PC-3 (cell line): ENCODE results near the gene ADAMTSL5. TPM values are rescaled to one million over a fixed set of nuclear protein-coding genes. Genes with fewer than 3 reads are reported as not detected.

Experiments used
- ATAC-seq: fragments of 200-7000 bp; cut with Tn5 transposase; 2 replicates; pipeline ENCODE4 v1.9.1; 2020; ENCODE audit warnings: mild to moderate bottlenecking, moderate library complexity
- BruUV-seq: library from RNA; stranded (reverse); fragments of 400-500 nt; replicated peaks from 2 replicates; lab custom pipeline; 2021; lab: Mats Ljungman, UMichigan
- CTCF ChIA-PET: fragments of 300-600 bp; sonication (Branson Sonifier 250); formaldehyde crosslinking; loops from one replicate; lab custom pipeline; 2022; ENCODE audit warnings: antibody characterized with exemption; lab: Charles Lee
- POLR2A ChIA-PET: fragments of 300-600 bp; sonication (Branson Sonifier 250); formaldehyde crosslinking; loops from one replicate; lab custom pipeline; 2022; ENCODE audit warnings: antibody characterized with exemption; ENCODE audit not compliant: unreplicated experiment; lab: Charles Lee
- DNase-seq: peaks from one replicate; pipeline ENCODE4 v3.0.0-alpha.2; 2015
- H2AFZ ChIP-seq: fragments of 300-600 bp; sonication (generic); 2 replicates; pipeline ENCODE4 v1.6.0; 2016; ENCODE audit warnings: antibody characterized with exemption, low read length
- H3F3A ChIP-seq: fragments of 300-600 bp; sonication (generic); one replicate; pipeline ENCODE4 v1.6.0; 2017; ENCODE audit warnings: antibody characterized with exemption, low read length, control low read depth, mild to moderate bottlenecking; ENCODE audit not compliant: unreplicated experiment
- H3K27ac ChIP-seq: fragments of 300-600 bp; sonication (generic); 2 replicates; pipeline ENCODE4 v1.5.1; 2016; ENCODE audit warnings: mild to moderate bottlenecking, low read length
- H3K27me3 ChIP-seq: fragments of 300-600 bp; sonication (generic); 2 replicates; pipeline ENCODE4 v1.6.1; 2016; ENCODE audit warnings: low read length, mixed read lengths
- H3K36me3 ChIP-seq: fragments of 300-600 bp; sonication (generic); 2 replicates; pipeline ENCODE4 v1.6.1; 2016; ENCODE audit warnings: low read depth, mixed run types, low read length, mixed read lengths
- H3K4me1 ChIP-seq: fragments of 300-600 bp; sonication (generic); 2 replicates; pipeline ENCODE4 v1.5.1; 2016; ENCODE audit warnings: low read length; ENCODE audit not compliant: insufficient read depth
- H3K4me2 ChIP-seq: fragments of 300-600 bp; sonication (generic); 2 replicates; pipeline ENCODE4 v1.6.0; 2016; ENCODE audit warnings: low read length
- H3K4me3 ChIP-seq: fragments of 300-600 bp; sonication (generic); 2 replicates; pipeline ENCODE4 v1.5.1; 2016; ENCODE audit warnings: mild to moderate bottlenecking, low read length, mixed read lengths
- H3K79me2 ChIP-seq: fragments of 300-600 bp; sonication (generic); 2 replicates; pipeline ENCODE4 v1.6.1; 2017; ENCODE audit warnings: low read length, mixed read lengths
- H3K9ac ChIP-seq: fragments of 300-600 bp; sonication (generic); 2 replicates; pipeline ENCODE4 v1.6.0; 2016; ENCODE audit warnings: mild to moderate bottlenecking, low read length
- H3K9me2 ChIP-seq: fragments of 300-600 bp; sonication (generic); replicated peaks from 2 replicates; pipeline ENCODE4 v1.6.1; 2016; ENCODE audit warnings: mixed run types, low read length, mixed read lengths
- H3K9me3 ChIP-seq: fragments of 300-600 bp; sonication (generic); 2 replicates; pipeline ENCODE4 v1.6.1; 2016; ENCODE audit warnings: low read length, mixed read lengths
- H4K20me1 ChIP-seq: fragments of 300-600 bp; sonication (generic); 2 replicates; pipeline ENCODE4 v1.6.1; 2016; ENCODE audit warnings: low read length, mixed read lengths
- EZH2 ChIP-seq: fragments of 300-600 bp; sonication (generic); IDR thresholded peaks from one replicate; pipeline ENCODE4 v1.6.1; 2017; ENCODE audit warnings: antibody characterized with exemption, mild to moderate bottlenecking, low read length; ENCODE audit not compliant: unreplicated experiment
- EZH2phosphoT487 ChIP-seq: fragments of 300-600 bp; sonication (generic); IDR thresholded peaks from 2 replicates; pipeline ENCODE4 v1.6.1; 2018; ENCODE audit warnings: mild to moderate bottlenecking, antibody characterized with exemption, low read length, borderline replicate concordance
- intact Hi-C: fragments of 100-400 bp; cut with micrococcal nuclease; formaldehyde crosslinking; loops from 2 replicates; pipeline ENCODE4 v1.9.0; 2023
- total RNA-seq: library from RNA; depleted of rRNA; stranded (reverse); fragments of >200 nt; gene quantifications from 2 replicates; pipeline ENCODE4 v1.2.3, GENCODE V29; 2014
- TF ChIP-seq, protein P1 (sequence below): fragments of 300-600 bp; sonication (generic); conservative IDR thresholded peaks from 2 replicates; pipeline ENCODE4 v1.5.1; 2017; ENCODE audit warnings: antibody characterized with exemption, low read depth, mild to moderate bottlenecking, low read length

The ADAMTSL5 gene
- total RNA-seq, 1 experiment from 2014 or later: 5.0 TPM

DNA sequence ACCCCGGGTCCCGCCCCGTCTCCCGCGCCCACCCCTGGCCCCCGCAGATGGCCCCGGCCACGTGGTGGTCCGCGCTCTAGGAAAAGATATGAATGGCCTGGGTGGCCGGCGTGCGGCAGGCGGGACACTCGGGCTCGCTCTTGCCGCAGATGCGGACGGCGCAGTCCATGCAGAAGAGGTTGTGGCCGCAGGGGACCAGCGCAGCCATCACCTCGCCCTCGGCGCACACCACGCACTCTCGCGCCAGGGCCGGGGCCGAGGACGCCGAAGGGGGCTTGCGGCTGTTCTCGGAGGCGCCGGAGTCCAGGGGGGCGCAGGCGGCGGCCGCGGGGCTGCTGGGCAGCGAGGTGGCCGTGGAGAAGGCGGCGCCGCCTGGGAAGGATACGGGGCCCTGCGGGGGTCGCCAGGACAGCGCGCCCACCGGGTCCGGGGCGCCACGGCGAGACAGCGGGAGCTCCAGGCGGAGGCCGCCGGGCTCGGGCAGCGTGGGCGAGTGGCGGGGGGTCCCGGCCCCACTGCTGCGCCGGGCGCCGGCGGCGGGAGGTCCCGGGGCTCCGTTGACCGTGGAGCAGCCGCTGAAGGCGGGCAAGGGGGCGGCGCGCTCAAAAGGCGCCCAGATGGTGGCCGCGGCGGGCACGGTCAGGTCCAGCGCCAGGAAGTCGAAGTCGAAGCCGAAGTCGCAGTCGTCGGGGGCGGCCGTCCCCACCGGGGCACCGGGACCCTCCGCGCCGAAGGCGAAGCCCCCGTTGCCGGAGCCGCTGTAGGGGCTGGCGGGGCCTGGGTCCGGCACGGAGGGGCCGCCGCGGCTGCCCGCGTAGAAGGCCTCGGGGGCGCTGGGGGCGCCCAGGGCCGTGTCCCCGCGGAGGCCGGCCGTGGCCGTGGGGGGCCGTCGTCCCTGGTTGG is 42.9 kb upstream of the ADAMTSL5 start:
- Histone ChIP-seq H3K9me3 (no peaks in the 10 kb centered on the region), H3K79me2 (no peaks in the 10 kb centered on the region), H3K4me3 (no peak overlapping the region), H4K20me1 (no peaks in the 10 kb centered on the region; the same call in 1 of the 2 replicates), H2AFZ (no peak overlapping the region), H3K27me3 (no peaks in the 10 kb centered on the region), H3K4me2 (no peak overlapping the region), H3K9ac (no peak overlapping the region), H3K27ac (no peak overlapping the region), H3K4me1 (no peaks in the 10 kb centered on the region), H3K9me2 (no peaks in the 10 kb centered on the region), H3K36me3 (no peaks in the 10 kb centered on the region), H3F3A (no peaks in the 10 kb centered on the region)
- ChIA-PET POLR2A (no interaction called here), CTCF (no interaction called here)
- TF ChIP-seq, protein P1, sequence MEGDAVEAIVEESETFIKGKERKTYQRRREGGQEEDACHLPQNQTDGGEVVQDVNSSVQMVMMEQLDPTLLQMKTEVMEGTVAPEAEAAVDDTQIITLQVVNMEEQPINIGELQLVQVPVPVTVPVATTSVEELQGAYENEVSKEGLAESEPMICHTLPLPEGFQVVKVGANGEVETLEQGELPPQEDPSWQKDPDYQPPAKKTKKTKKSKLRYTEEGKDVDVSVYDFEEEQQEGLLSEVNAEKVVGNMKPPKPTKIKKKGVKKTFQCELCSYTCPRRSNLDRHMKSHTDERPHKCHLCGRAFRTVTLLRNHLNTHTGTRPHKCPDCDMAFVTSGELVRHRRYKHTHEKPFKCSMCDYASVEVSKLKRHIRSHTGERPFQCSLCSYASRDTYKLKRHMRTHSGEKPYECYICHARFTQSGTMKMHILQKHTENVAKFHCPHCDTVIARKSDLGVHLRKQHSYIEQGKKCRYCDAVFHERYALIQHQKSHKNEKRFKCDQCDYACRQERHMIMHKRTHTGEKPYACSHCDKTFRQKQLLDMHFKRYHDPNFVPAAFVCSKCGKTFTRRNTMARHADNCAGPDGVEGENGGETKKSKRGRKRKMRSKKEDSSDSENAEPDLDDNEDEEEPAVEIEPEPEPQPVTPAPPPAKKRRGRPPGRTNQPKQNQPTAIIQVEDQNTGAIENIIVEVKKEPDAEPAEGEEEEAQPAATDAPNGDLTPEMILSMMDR: no peak
- TF ChIP-seq EZH2 (no peak), EZH2phosphoT487 (no peak)
- no TSS peak for BruUV-seq
- intact Hi-C loops: no loop called here
- ATAC-seq (no peak), DNase-seq (no peak)

DNA sequence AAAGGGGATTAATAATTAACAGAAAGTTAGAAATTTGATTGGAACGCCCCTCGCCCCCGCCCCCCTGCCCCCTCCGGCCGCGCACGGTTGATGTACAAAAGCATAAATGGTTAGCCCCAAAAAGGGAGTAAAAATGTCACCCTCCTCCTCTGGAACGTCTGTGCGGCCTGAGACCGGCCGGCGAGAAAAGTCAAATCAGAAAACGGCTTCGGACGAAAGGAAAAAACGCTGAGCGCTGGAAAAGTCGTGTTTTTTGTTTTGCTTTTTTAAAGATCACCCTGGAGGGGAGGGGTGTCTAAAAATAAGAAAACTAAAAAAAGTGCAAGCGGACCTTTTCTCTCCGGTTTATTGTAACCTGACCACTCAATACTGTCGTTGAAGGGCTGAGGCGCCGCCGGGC is 42.1 kb upstream of the ADAMTSL5 start:
- Histone ChIP-seq H3K36me3 (no peaks in the 10 kb centered on the region), H3F3A (no peaks in the 10 kb centered on the region), H3K79me2 (no peaks in the 10 kb centered on the region), H3K4me1 (no peaks in the 10 kb centered on the region), H3K9me2 (no peaks in the 10 kb centered on the region), H3K27me3 (no peaks in the 10 kb centered on the region), H3K4me3 (no peak overlapping the region), H2AFZ (no peak overlapping the region), H3K9me3 (no peaks in the 10 kb centered on the region), H3K4me2 (no peak overlapping the region), H4K20me1 (no peaks in the 10 kb centered on the region; the same call in 1 of the 2 replicates), H3K9ac (no peak overlapping the region), H3K27ac (no peak overlapping the region)
- DNase-seq: no peak
- no peak for ATAC-seq
- intact Hi-C loops: no loop called here
- no TSS peak for BruUV-seq
- ChIA-PET POLR2A (no interaction called here), CTCF (no interaction called here)
- no peak for TF ChIP-seq EZH2
- no peak for TF ChIP-seq EZH2phosphoT487
- TF ChIP-seq, protein P1: no peak

DNA sequence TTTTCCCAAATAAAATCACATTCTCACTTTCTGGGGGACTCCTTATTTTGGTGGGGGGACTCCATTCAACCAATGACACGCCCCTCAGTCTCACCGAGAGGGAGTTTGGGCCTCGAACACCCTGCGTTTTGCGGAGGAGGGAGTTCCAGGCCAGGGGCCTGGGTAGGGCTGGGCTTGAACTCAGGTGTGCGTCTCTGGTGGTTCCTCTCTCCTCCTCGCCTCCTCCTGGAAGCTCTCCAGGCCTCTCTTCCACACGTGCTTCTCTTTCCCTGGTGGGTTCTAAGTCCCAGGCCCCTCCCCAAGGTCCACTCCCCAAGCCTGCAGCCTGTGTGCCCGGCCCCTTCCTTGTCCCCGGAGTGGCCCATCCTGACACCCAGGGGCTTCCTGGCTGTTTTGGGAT is 40.6 kb upstream of the ADAMTSL5 start:
- no peaks in the 10 kb centered on the region for H4K20me1 ChIP-seq
- CTCF ChIA-PET: no interaction called here
- H3K9me3 ChIP-seq: no peaks in the 10 kb centered on the region

More for the DNA sequence above, 40.6 kb upstream of the ADAMTSL5 start:
- DNase-seq: no peak
- Histone ChIP-seq H3F3A (no peaks in the 10 kb centered on the region), H3K36me3 (no peaks in the 10 kb centered on the region), H3K4me3 (no peak overlapping the region), H3K27me3 (no peaks in the 10 kb centered on the region), H3K9me2 (no peaks in the 10 kb centered on the region), H3K9ac (no peak overlapping the region), H3K4me2 (no peak overlapping the region), H3K27ac (no peak overlapping the region), H3K79me2 (no peaks in the 10 kb centered on the region), H3K4me1 (no peaks in the 10 kb centered on the region), H2AFZ (no peak overlapping the region)
- no peak for ATAC-seq
- POLR2A ChIA-PET: interaction anchor here (0.5 kb wide), 1 partner anchor 245 kb away, joined by 4 read pairs; no protein-coding TSS in a partner anchor
- intact Hi-C loops: no loop called here
- no TSS peak for BruUV-seq
- TF ChIP-seq, protein P1: no peak
- no peak for TF ChIP-seq EZH2
- no peak for TF ChIP-seq EZH2phosphoT487
